Measurements from ENCODE around the gene SNRNP70.
"Not testable (repeated sequence)": the region's sequence is repeated elsewhere in the genome, so short reads cannot be mapped to it uniquely, and the experiment has no call there.

Gene SNRNP70

DNA sequence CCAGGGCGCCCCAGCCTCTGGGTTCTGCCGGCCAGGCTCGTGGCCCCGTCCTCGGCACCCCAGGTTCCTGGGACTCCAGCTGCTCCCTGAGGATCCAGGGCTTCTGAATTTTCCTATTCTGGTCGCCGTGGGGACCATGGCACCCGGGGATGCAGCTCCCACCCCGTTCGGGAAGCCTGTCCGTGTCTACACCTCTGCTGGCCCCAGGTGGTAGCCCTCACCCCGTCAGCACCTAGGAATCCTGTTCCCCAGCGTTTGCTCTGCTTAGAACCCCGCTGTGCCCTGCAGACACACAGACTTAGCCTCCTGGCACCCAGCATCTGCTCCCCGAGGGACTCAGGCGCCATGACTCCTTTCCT is 35.1 kb downstream of the SNRNP70 start:
- Histone ChIP-seq H3K27ac (no peak overlapping the region), H4K20me1 (peaks cover 24% of the 10 kb centered on the region), H3K4me2 (peak overlapping the region; percentile 99), H3K4me1 (peaks cover 46% of the 10 kb centered on the region), H3K4me3 (peak overlapping the region; percentile 75), H3K36me3 (no peaks in the 10 kb centered on the region; the same call in 1 of the 2 replicates), H3K9me3 (no peaks in the 10 kb centered on the region), H3K27me3 (peaks cover 35% of the 10 kb centered on the region), H3K9ac (peak overlapping the region; percentile 97)
- no peak for TF ChIP-seq Cebpa-rat (IDR thresholded peaks at IDR 0.05)

DNA sequence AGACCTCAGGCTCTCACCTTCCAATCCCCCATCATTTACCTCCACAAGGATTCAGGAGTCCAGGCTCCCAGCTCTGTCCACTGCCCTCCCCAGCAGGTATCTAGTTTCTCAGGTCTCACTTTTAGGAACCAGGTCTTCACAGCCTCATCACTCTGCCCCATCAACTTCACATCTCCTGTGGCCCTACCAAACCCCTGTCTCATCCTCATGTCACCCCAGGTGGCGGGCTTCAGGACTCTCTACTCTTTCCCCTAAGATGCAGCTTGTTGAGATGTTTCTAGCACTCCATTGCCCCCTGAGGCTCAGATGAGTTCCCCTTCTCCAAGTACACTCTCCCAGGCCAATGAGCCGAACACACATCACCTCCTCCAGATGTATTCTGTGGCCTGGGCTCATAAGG is 35.6 kb downstream of the SNRNP70 start:
- TF ChIP-seq Cebpa-rat (IDR thresholded peaks at IDR 0.05) = no peak
- Histone ChIP-seq H3K4me3 (peak overlapping the region; percentile 75; the same call in 1 of the 2 replicates), H3K9ac (no peak overlapping the region), H3K4me1 (peaks cover 40% of the 10 kb centered on the region), H4K20me1 (peaks cover 24% of the 10 kb centered on the region), H3K36me3 (no peaks in the 10 kb centered on the region; the same call in 1 of the 2 replicates), H3K27me3 (peaks cover 35% of the 10 kb centered on the region), H3K4me2 (peak overlapping the region; percentile 99), H3K9me3 (no peaks in the 10 kb centered on the region), H3K27ac (no peak overlapping the region)

DNA sequence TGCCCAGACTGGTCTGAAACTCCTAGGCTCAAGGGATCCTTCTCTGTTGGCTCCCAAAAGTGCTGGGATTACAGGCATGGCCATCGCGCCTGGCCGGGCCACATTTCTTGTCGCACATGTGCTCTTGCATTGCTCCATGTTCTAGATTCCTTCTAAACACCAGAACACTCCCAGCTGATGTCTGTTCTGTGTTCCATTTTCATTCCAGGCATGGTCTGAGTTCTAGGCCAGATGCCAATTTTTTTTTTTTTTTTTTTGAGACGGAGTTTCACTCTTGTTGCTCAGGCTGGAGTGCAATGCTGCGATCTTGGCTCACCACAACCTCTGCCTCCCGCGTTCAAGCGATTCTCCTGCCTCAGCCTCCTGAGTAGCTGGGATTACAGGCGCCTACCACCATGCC is 36.6 kb downstream of the SNRNP70 start:
- H3K4me2 ChIP-seq, H3K9me3 ChIP-seq, H3K9ac ChIP-seq, H3K27ac ChIP-seq, H3K4me3 ChIP-seq, H3K36me3 ChIP-seq: not testable (repeated sequence)
- H3K4me1 ChIP-seq = peaks cover 30% of the 10 kb centered on the region
- H3K27me3 ChIP-seq = peaks cover 35% of the 10 kb centered on the region
- H4K20me1 ChIP-seq = peaks cover 24% of the 10 kb centered on the region

DNA sequence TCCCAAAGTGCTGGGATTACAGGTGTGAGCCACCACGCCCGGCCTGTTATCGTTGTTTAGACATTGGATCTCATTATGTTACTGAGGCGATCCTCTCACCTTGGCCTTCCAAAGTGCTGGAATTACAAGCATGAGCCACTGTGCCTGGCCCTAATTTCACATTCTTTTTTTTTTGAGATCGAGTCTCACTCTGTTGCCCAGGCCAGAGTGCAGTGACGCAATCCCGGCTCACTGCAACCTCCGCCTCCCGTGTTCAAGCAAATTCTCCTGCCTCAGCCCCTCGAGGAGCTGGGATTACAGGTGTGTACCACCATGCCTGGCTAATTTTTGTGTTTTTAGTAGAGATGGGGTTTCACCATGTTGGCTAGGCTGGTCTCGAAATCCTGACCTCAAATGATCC is 38.0 kb downstream of the SNRNP70 start:
- not testable (repeated sequence) for H3K4me2 ChIP-seq, H3K27ac ChIP-seq, H3K9ac ChIP-seq, H3K9me3 ChIP-seq, H3K36me3 ChIP-seq, H3K4me3 ChIP-seq
- H3K27me3 ChIP-seq = peaks cover 35% of the 10 kb centered on the region
- H3K4me1 ChIP-seq = peaks cover 22% of the 10 kb centered on the region
- peaks cover 24% of the 10 kb centered on the region for H4K20me1 ChIP-seq

DNA sequence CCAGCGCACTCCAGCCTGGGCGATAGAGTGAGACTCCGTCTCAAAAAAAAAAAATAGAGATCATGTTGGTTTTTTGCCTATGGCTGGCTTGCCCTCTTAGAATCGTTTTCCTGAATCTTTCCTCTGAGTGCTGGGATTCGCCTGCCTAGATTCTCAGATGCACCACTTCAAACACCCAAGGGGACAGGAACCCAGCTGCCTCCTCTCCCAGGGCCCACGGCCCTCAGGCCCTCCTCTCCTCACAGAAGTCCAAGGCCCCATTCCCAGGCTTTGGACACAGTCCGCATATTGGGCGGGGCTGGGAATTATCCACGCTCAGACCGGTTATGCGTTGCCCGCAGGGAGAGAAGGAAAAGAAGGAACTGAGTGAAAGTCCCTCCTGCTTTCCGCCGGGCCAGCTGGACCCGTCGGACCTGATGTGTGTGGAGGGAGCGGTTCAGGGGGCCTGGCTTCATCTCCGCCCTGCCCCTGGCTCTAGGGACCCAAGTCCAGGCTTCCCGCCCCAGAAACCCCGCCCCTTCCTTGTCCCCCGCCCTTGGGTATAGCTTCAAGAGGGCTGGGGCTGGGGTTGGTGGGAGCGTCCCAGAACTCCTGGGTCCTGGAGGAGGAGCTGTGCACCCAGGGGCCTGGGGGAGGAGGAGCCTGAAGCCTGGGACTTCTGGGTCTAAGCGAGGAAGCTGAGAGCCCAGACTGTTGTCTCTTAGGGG is 39.9 kb downstream of the SNRNP70 start:
- Histone ChIP-seq H3K27me3 (peaks cover 26% of the 10 kb centered on the region), H3K4me2 (no peak overlapping the region), H4K20me1 (peaks cover 19% of the 10 kb centered on the region), H3K9me3 (peaks cover 7% of the 10 kb centered on the region; the same call in 1 of the 2 replicates), H3K9ac (no peak overlapping the region), H3K4me3 (no peak overlapping the region), H3K27ac (no peak overlapping the region), H3K36me3 (peaks cover 7% of the 10 kb centered on the region), H3K4me1 (peaks cover 29% of the 10 kb centered on the region)
- TF ChIP-seq Cebpa-rat (IDR thresholded peaks at IDR 0.05) = no peak

DNA sequence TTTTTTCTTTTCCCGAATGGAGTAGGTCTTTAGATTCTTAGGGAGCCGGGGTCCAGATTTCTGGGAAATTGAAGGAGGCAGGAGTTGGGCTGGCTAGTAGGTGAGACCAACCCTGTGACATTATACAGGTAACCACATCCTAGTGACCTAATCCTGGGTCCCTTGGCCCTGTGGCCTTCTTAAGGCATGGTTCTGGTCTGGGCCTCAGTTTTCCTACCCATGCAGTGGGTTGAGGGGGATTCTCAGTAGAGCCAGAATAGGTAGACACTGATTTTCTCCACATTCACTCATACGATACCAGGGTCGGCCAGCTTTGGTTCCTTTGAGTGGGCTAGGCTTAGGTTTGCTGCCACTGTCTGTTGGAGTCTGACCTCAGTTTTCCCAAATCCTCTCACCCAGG is 41.3 kb downstream of the SNRNP70 start:
- Histone ChIP-seq H3K4me2 (no peak overlapping the region), H3K4me1 (peaks cover 21% of the 10 kb centered on the region), H3K27me3 (peaks cover 12% of the 10 kb centered on the region), H3K9me3 (peaks cover 12% of the 10 kb centered on the region), H4K20me1 (0 out of 2 replicates have a peak, but pooled peaks cover 6% of the 10 kb centered on the region), H3K36me3 (peaks cover 15% of the 10 kb centered on the region), H3K9ac (no peak overlapping the region), H3K27ac (no peak overlapping the region), H3K4me3 (no peak overlapping the region)
- no peak for TF ChIP-seq Cebpa-rat (IDR thresholded peaks at IDR 0.05)

DNA sequence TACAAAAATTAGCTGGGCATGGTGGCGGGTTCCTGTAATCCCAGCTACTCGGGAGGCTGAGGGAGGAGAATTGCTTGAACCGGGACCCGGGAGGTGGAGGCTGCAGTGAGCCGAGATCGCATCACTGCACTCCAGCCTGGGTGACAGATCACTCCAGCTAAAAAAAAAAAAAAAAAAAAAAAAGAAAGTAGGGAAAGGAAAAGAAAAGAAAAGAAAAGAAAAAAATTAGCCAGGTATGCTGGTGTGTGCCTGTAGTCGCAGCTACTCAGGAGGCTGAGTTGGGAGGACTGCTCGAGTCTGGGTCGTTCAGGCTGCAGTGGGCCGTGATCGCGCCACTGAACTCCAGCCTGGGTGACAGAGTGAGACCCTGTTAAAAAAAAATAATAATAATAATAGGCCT is 42.0 kb downstream of the SNRNP70 start:
- H3K9me3 ChIP-seq = peaks cover 12% of the 10 kb centered on the region
- H3K27ac ChIP-seq, H3K27me3 ChIP-seq, H4K20me1 ChIP-seq, H3K9ac ChIP-seq, H3K4me3 ChIP-seq: not testable (repeated sequence)
- peak overlapping the region; percentile 77 for H3K4me2 ChIP-seq
- H3K36me3 ChIP-seq = peaks cover 15% of the 10 kb centered on the region
- peaks cover 21% of the 10 kb centered on the region for H3K4me1 ChIP-seq

DNA sequence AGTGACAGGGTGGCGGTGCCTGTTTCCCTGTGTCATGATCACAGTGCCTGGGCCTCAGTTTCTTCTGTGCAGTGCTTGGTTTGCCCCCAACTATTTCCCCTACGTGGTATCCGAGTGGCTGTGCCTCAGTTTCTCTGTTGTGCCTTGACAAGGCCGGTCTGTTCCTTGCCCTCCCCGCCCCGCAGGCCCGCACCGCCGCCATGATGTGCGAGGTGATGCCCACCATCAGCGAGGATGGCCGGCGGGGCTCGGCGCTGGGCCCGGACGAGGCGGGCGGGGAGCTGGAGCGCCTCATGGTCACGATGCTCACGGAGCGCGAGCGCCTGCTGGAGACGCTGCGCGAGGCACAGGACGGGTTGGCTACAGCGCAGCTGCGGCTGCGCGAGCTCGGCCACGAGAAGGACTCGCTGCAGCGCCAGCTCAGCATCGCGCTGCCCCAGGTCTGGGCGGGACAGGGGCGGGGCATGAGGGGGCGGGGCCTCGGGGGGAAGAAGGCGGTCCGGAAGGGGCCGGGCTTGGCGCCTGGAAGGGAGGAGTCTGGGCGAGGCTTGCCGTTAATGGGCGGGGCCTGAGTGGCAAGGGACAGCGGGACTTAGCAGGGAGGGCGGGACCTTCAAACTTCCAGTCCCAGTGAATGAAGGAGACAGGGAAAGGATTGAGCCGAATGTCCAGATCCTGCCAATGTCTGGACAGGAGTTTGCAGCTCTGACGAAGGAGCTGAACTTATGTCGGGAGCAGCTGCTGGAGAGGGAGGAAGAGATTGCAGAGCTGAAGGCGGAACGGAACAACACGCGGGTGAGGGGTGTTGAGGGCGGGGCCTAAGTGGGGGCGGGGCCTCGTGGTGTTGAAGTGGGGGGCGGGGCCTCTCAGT is 42.7 kb downstream of the SNRNP70 start:
- Histone ChIP-seq H3K4me1 (peaks cover 21% of the 10 kb centered on the region), H3K4me3 (peak overlapping the region; percentile 62), H3K9me3 (peaks cover 12% of the 10 kb centered on the region), H3K27ac (0 out of 2 replicates have a peak overlapping the region, but pooled peaks have one; percentile 44), H3K27me3 (no peaks in the 10 kb centered on the region), H4K20me1 (no peaks in the 10 kb centered on the region), H3K36me3 (peaks cover 21% of the 10 kb centered on the region), H3K4me2 (peak overlapping the region; percentile 85), H3K9ac (peak overlapping the region; percentile 53; the same call in 1 of the 2 replicates)
- TF ChIP-seq Cebpa-rat (IDR thresholded peaks at IDR 0.05) = no peak

DNA sequence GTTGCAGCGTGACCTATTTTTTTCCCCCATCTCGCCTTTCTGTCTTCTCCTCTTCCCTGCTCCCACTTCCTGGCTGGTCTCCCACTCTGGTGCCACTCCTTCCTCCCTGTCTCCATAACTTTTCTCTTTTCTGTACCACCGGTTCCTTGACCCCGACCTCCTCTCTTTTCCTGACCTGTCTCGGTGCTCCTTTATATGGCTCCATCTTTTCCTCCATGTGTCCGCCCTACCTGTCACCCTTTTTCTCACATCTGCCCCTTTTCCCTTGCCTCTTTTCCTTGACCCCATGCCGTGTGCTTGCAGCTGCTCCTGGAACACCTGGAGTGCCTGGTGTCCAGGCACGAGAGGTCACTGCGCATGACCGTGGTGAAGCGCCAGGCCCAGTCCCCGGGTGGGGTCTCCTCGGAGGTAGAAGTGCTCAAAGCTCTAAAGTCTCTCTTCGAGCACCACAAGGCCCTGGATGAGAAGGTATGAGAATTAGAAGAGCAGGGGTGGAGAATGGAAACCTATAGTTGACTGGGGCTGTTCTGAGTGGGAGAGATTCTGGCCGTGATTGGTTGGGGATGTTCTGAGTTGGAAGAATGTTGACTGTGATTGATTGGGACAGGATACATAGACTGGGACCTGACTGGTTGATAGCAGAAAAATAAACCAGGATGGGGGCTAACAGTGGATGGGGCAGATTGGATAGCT is 43.4 kb downstream of the SNRNP70 start:
- Histone ChIP-seq H4K20me1 (no peaks in the 10 kb centered on the region), H3K4me2 (peak overlapping the region; percentile 85), H3K9me3 (peaks cover 12% of the 10 kb centered on the region), H3K27ac (peak overlapping the region; percentile 41; the same call in 1 of the 2 replicates), H3K4me3 (peak overlapping the region; percentile 62), H3K27me3 (no peaks in the 10 kb centered on the region; the same call in 1 of the 2 replicates), H3K4me1 (peaks cover 21% of the 10 kb centered on the region), H3K9ac (no peak overlapping the region; the same call in 1 of the 2 replicates), H3K36me3 (peaks cover 27% of the 10 kb centered on the region)
- no peak for TF ChIP-seq Cebpa-rat (IDR thresholded peaks at IDR 0.05)
